Pulmonary artery endothelial cell (primary cell): ENCODE results near the gene C8B. TPM values are rescaled to one million over a fixed set of nuclear protein-coding genes. Genes with fewer than 3 reads are reported as not detected.

Experiments used
- DNase-seq: peaks from one replicate; pipeline ENCODE4 v3.0.0-alpha.2; 2011; ENCODE audit warnings: low read depth, low spot score
- total RNA-seq: library from RNA; depleted of rRNA; stranded (reverse); fragments of >200 nt; gene quantifications from 2 replicates; pipeline ENCODE4 v1.2.3, GENCODE V29; 2014

C8B gene
- total RNA-seq, 1 donor from 2014 or later: not detected

- DNase-seq: no peak
Measured at GRCh38 chr1:56972976-56973375, 7.2 kb upstream of the C8B start.

DNA sequence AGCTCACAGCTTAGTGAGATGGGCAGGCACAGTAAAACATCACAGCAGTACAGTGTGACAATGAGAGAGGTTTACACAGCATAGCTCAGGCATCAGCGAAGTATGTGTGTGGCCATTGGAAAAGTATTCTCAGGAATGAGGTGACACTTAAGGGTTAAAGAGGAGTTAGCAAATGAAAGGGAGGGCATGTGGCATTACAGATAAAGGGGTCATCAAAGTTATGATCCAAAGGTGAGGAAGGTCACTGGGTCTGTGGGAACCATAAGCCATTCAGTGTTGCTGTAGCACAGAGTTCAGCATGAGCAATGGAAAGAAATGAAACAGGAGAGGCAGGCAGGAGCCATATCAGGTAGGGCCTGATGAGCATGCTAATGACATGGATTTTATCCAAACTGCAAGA lies 4.5 kb upstream of the C8B start:
- no peak for DNase-seq

GRCh38 chr1:56968878-56969495 lies 3.2 kb upstream of the C8B start:
- DNase-seq: no peak

- no peak for DNase-seq
Measured at GRCh38 chr1:56967900-56968832, 2.4 kb upstream of the C8B start.

DNA sequence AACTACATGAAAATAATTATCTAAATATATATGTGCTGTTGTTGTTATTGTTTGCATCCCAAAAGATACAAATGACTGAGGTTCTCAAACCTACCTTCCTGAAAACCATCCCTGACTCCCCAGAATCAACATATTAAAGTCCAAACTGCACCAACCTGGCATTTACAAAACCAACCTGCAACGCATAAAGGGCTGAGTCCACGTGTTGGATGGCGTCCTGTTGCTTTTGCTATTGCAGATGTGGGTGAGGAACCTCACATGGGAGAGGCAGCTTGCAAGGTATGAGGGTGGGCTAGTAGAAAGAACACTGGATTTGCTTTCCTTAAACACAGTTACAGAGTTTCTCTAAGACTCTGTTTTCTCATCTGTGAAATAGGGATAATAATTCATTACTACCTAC lies 1.5 kb upstream of the C8B start:
- no peak for DNase-seq

DNA sequence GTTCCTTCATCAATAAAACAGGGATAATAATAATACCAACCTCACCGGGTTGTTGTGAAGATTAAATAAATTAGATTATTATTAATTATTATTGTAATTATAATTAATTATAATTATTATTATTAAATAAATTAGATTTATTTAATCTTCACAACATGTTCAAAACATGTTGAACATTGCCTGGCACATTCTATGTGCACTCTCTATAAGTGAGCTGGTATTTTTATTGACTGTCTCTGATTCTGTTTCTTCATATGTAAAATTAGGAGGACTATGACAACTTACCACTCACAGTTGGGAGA lies 834 bp upstream of the C8B start:
- no peak for DNase-seq

DNA sequence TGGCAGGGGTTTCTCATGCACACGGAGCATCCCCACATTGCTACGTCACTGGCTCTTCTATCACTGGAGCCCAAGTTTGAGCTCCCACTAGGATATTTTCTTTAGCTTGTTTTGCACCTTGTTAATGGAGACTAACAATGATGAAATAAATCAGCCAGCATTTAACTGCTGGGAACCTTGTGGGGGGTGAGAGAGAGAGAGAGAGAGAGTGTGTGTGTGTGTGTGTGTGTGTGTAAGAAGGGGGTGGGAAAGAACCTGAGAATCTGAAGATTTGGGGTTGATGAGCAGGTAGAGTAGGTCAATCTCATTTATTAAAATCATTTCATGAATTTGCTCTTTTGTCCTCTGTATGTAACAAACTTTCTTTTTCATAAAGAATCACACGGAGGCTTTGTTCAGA lies 624 bp downstream of the C8B start:
- DNase-seq: no peak

GRCh38 chr1:56964349-56965017 lies 1.3 kb downstream of the C8B start:
- DNase-seq: no peak

GRCh38 chr1:56963667-56964066 lies 2.1 kb downstream of the C8B start:
- DNase-seq: no peak

DNA sequence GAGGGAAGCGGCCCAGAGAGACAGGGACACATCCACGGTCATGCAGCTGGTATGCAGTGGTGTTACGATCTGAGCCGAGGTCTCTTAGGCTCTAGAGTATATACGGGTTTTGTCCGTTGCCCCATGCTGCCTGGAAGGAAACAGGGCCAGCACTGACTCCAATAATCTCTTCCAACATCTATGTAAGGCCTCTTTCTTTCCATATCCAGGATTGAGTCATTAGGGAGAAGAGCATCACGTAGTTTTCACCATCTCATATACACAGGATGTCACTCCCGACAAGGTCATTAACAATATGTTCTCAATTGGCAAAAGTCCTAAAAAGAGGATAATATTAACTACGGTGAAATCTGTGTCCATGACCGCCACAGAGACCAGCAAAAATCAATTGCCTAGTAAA lies 4.4 kb downstream of the C8B start:
- DNase-seq: no peak

- no peak for DNase-seq
Measured at GRCh38 chr1:56958526-56958925, 7.3 kb downstream of the C8B start.

GRCh38 chr1:56957931-56958330 lies 7.9 kb downstream of the C8B start:
- DNase-seq: no peak

- no peak for DNase-seq
Measured at GRCh38 chr1:56954664-56955063, 11.2 kb downstream of the C8B start.

GRCh38 chr1:56953386-56953785 lies 12.4 kb downstream of the C8B start:
- DNase-seq: no peak

GRCh38 chr1:56952501-56952900 lies 13.3 kb downstream of the C8B start:
- no peak for DNase-seq

- DNase-seq: no peak
Measured at GRCh38 chr1:56948403-56949023, 17.3 kb downstream of the C8B start.

DNA sequence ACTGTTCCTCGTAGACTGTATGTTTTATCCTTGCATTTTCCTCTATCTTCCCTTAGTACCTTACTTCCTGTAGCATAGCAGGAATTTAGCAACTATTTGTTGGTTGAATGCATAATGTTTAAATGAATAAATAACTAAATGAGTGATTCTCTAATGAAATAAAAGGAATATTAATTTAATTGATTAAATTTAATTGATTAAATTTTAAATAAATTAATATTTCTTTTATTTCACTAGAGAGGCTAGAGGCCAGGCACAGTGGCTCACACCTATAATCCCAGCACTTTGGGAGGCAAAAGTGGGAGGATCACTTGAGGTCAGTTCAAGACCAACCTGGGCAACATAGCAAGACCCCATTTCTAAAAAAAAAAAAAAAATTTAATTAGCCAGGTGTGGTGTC lies 25.8 kb downstream of the C8B start:
- no peak for DNase-seq

- DNase-seq: no peak
Measured at GRCh38 chr1:56939209-56939608, 26.6 kb downstream of the C8B start.

DNA sequence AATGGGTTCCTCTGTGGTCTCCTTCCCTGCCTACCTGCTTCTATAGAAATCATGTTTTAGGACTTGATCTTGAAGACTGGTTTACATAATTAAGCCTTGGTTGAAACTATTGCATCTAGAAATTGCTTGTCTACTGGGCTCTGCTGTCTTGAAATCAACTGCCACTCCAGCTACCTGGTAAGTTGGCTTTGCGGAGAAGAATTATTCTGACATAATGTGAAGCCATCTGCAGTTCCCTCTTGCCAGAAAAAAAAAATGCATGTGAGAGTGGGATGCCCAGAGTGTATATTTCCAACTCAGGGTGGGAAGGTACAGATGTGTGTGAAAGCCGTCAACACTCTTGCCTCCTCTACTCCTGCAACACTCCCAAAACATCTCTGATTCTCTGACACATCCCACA lies 27.2 kb downstream of the C8B start:
- DNase-seq: no peak

DNA sequence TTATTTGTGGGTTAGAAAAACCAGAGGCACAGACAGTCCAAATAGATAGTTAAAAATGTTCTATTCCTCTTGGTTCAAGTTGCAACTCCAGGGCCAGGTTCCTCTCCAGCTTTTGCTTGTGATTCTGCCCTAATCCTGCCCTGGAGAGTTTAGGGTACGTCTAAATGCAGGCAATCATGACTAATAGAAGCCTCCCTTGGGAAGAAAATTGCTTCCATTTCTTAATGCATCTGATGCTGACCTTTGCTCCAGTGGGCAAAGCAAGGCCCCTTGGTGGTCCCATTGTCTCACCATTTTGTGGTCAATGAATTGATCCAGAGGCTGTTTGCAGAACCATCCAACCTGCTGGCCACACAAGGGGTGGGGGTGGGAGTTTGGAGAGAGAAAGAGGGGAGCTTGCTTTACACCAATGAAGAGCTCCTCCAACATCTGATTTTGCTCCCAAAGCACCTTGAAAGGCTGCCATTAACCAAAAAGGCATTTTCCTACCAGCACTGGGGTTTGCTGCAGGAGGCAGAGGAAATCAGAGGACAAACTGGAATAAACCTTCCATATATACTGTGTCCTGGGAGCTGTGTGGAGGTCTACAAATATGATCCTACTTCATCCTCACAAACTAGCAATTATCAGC lies 31.3 kb downstream of the C8B start:
- DNase-seq: no peak

- DNase-seq: no peak
Measured at GRCh38 chr1:56933606-56934005, 32.2 kb downstream of the C8B start.

GRCh38 chr1:56933161-56933560 lies 32.7 kb downstream of the C8B start:
- no peak for DNase-seq
